ENCODE results near the gene EDAR. TPM values are rescaled to one million over a fixed set of nuclear protein-coding genes. Genes with fewer than 3 reads are reported as not detected.

EDAR gene
- total RNA-seq, 1 experiment from 2014 or later, result 0.82 TPM

DNA sequence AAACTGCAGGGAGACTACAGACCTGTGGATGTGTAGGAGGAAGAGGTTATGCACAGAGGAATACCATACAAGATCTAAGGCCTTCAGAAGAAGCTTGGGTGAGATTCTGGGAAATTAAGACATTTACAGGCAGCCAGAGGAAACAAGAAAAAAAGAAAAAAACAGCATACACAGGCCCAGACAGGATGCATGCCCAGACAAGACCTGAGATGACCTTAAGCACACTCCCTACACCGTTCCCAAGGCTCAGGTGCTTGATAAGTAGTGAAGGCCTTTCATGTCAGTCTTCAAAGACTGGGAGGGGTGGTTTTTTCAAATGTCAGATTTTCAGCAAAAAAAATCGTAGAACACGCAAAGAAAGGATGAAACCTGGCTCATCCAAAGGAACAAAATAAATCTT, 119.5 kb downstream of the EDAR start:
- intact Hi-C loops (cut with micrococcal nuclease; ENCODE audit: unreplicated experiment), result no loop called here
- Mint-ChIP-seq H3K27ac (ENCODE audit: unreplicated experiment) (no peak overlapping the region), H3K27me3 (ENCODE audit: insufficient read depth, unreplicated experiment) (no peaks in the 10 kb centered on the region), H3K4me1 (ENCODE audit: low read depth, unreplicated experiment) (no peaks in the 10 kb centered on the region), H3K4me3 (ENCODE audit: unreplicated experiment) (no peak overlapping the region), H3K9me3 (ENCODE audit: unreplicated experiment) (peaks cover 23% of the 10 kb centered on the region), H3K36me3 (ENCODE audit: insufficient read depth, unreplicated experiment) (peaks cover 45% of the 10 kb centered on the region)
- Histone ChIP-seq H3K36me3 (ENCODE audit: control insufficient read depth, insufficient read depth, low read length) (peaks cover 1% of the 10 kb centered on the region; the same call in 1 of the 2 replicates), H3K9me3 (peaks cover 2% of the 10 kb centered on the region; the same call in 1 of the 2 replicates), H3K4me3 (ENCODE audit: low read depth, low read length) (no peak overlapping the region), H3K4me1 (no peaks in the 10 kb centered on the region), H3K27me3 (replicated peaks; ENCODE audit: control insufficient read depth, insufficient read depth, low read length) (no peaks in the 10 kb centered on the region)
- ChIA-PET CTCF (interaction anchor here (0.7 kb wide), 1 partner anchor 233 kb away, joined by 3 read pairs; no protein-coding TSS in a partner anchor), POLR2A (no interaction called here)
- DNase-seq, result no peak
- no TSS peak for BruUV-seq (replicated peaks)
- TF ChIP-seq, protein P1, sequence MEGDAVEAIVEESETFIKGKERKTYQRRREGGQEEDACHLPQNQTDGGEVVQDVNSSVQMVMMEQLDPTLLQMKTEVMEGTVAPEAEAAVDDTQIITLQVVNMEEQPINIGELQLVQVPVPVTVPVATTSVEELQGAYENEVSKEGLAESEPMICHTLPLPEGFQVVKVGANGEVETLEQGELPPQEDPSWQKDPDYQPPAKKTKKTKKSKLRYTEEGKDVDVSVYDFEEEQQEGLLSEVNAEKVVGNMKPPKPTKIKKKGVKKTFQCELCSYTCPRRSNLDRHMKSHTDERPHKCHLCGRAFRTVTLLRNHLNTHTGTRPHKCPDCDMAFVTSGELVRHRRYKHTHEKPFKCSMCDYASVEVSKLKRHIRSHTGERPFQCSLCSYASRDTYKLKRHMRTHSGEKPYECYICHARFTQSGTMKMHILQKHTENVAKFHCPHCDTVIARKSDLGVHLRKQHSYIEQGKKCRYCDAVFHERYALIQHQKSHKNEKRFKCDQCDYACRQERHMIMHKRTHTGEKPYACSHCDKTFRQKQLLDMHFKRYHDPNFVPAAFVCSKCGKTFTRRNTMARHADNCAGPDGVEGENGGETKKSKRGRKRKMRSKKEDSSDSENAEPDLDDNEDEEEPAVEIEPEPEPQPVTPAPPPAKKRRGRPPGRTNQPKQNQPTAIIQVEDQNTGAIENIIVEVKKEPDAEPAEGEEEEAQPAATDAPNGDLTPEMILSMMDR (IDR thresholded peaks at IDR 0.05; ENCODE audit: insufficient read depth in 1 of 2, low read depth in 1 of 2, low read length in 1 of 2, severe bottlenecking in 1 of 2, unreplicated experiment in 1 of 2), result no peak

DNA sequence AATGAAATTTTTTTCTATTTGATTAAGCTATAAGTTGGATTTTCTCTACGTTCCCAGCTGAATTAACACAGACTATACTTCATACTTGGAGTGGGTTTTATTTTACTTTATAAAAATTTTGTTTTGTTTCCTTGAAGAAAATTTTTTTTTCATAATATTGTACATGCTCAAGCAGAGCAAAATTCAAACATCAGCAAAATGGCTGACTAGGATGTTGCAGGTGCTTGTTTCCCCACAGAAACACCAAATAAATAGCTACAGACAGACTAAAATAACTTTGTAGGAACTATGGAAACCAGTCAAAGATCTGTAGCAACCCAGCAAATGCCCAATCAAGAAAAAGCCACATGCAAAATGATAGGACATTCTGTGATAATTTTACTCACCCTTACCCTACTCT, 120.1 kb downstream of the EDAR start:
- ChIA-PET CTCF (interaction anchor here (0.7 kb wide), 1 partner anchor 232 kb away, joined by 3 read pairs; no protein-coding TSS in a partner anchor), POLR2A (no interaction called here)
- TF ChIP-seq, protein P1 (IDR thresholded peaks at IDR 0.05; ENCODE audit: insufficient read depth in 1 of 2, low read depth in 1 of 2, low read length in 1 of 2, severe bottlenecking in 1 of 2, unreplicated experiment in 1 of 2), result no peak
- no peaks in the 10 kb centered on the region for H3K4me1 Mint-ChIP-seq (ENCODE audit: low read depth, unreplicated experiment)
- H3K4me3 Mint-ChIP-seq (ENCODE audit: unreplicated experiment), result no peak overlapping the region
- no peak overlapping the region for H3K27ac Mint-ChIP-seq (ENCODE audit: unreplicated experiment)
- peaks cover 1% of the 10 kb centered on the region; the same call in 1 of the 2 replicates for H3K36me3 ChIP-seq (ENCODE audit: control insufficient read depth, insufficient read depth, low read length)
- DNase-seq, result no peak
- intact Hi-C loops (cut with micrococcal nuclease; ENCODE audit: unreplicated experiment), result no loop called here
- peaks cover 2% of the 10 kb centered on the region; the same call in 1 of the 2 replicates for H3K9me3 ChIP-seq
- H3K4me3 ChIP-seq (ENCODE audit: low read depth, low read length), result no peak overlapping the region
- BruUV-seq (replicated peaks), result no TSS peak
- H3K9me3 Mint-ChIP-seq (ENCODE audit: unreplicated experiment), result peaks cover 23% of the 10 kb centered on the region
- H3K27me3 Mint-ChIP-seq (ENCODE audit: insufficient read depth, unreplicated experiment), result no peaks in the 10 kb centered on the region
- H3K36me3 Mint-ChIP-seq (ENCODE audit: insufficient read depth, unreplicated experiment), result peaks cover 45% of the 10 kb centered on the region
- H3K27me3 ChIP-seq (replicated peaks; ENCODE audit: control insufficient read depth, insufficient read depth, low read length), result no peaks in the 10 kb centered on the region
- no peaks in the 10 kb centered on the region for H3K4me1 ChIP-seq

DNA sequence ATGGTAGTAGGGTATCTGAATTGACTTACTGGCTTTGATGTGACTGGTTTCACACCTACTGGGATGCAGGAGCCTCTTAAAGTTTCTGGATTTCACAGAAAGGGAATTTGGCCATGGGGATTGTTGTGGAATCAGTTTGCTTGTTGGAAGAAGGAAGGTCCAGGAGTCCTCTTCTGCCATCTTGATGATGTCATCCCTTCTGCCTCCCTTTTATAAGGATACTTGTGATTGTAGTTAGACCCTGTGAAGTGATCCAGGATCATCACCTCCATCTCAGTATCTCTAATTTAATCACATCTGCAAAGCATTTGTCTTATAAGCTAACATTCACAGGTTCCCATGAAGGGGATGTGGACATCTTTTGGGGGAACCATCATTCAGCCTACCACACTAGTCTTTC, 123.0 kb downstream of the EDAR start:
- Histone ChIP-seq H3K36me3 (ENCODE audit: control insufficient read depth, insufficient read depth, low read length) (peaks cover 1% of the 10 kb centered on the region; the same call in 1 of the 2 replicates), H3K4me3 (ENCODE audit: low read depth, low read length) (no peak overlapping the region), H3K27me3 (replicated peaks; ENCODE audit: control insufficient read depth, insufficient read depth, low read length) (no peaks in the 10 kb centered on the region), H3K9me3 (peaks cover 2% of the 10 kb centered on the region; the same call in 1 of the 2 replicates), H3K4me1 (no peaks in the 10 kb centered on the region)
- Mint-ChIP-seq H3K36me3 (ENCODE audit: insufficient read depth, unreplicated experiment) (peaks cover 36% of the 10 kb centered on the region), H3K9me3 (ENCODE audit: unreplicated experiment) (peaks cover 22% of the 10 kb centered on the region), H3K4me3 (ENCODE audit: unreplicated experiment) (no peak overlapping the region), H3K27ac (ENCODE audit: unreplicated experiment) (no peak overlapping the region), H3K27me3 (ENCODE audit: insufficient read depth, unreplicated experiment) (no peaks in the 10 kb centered on the region), H3K4me1 (ENCODE audit: low read depth, unreplicated experiment) (no peaks in the 10 kb centered on the region)
- intact Hi-C loops (cut with micrococcal nuclease; ENCODE audit: unreplicated experiment), result no loop called here
- TF ChIP-seq, protein P1 (IDR thresholded peaks at IDR 0.05; ENCODE audit: insufficient read depth in 1 of 2, low read depth in 1 of 2, low read length in 1 of 2, severe bottlenecking in 1 of 2, unreplicated experiment in 1 of 2), result no peak
- BruUV-seq (replicated peaks), result no TSS peak
- ChIA-PET POLR2A (no interaction called here), CTCF (no interaction called here)
- DNase-seq, result no peak

Measured in Caco-2 (cell line).